Stimulated activated CD8-positive, alpha-beta memory T cell treated with anti-CD3 and anti-CD28 coated beads, Interleukin-7, amount 100 ng/mL, for 48 hours (primary cell): Measurements from ENCODE around the gene WNT11.

ENCODE experiments used
- DNase-seq, 2 donors: peaks; one replicate each; pipeline ENCODE4 v3.0.0-alpha.2; 2020; ENCODE audit warnings: low read depth in 1 of 2; ENCODE audit errors: extremely low read depth in 1 of 2

Gene WNT11

GRCh38 chr11:76177250-76177686, 29.0 kb downstream of the WNT11 start:
- DNase-seq: no peak

GRCh38 chr11:76176463-76176862, 29.8 kb downstream of the WNT11 start:
- DNase-seq: no peak

GRCh38 chr11:76175783-76176182, 30.5 kb downstream of the WNT11 start:
- DNase-seq: no peak

DNA sequence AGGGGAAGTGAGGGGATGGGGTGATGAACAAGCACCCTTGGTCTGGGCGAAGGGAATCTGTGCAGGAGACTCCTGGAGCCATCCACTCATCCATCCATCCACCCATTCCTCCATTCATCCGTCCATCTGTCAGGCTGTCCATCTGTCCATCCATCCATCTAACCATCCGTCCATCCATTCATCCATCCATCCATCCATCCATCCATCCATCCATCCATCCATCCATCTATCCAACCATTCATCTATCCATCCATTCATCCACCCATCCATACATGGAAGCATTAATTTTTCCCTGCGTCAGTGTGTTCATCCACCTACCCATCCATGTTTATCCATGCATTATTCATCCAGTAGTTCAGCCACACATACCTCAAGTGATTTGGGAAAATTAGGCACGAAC, 32.0 kb downstream of the WNT11 start:
- DNase-seq: no peak

DNA sequence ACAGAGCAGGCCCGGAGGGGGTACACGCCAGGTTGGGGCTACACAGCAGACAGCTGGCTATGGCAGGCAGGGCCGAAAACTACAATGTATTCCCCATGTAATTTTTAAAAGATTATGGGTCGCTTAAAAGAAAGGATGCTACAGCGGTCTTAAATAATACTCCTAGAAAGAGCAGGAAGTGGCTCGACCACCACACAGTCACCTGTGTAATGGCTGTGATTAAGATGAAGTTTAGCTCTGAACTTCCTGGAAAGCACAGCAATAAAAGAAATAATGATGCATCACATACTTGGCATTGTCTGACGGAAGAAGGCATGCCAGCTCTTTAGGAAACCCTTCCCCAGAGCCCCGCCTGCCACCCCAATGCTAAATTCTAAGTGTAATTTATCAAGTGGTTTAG, 32.6 kb downstream of the WNT11 start:
- no peak for DNase-seq

GRCh38 chr11:76172583-76172982, 33.7 kb downstream of the WNT11 start:
- no peak for DNase-seq

GRCh38 chr11:76170468-76170867, 35.8 kb downstream of the WNT11 start:
- no peak for DNase-seq

DNA sequence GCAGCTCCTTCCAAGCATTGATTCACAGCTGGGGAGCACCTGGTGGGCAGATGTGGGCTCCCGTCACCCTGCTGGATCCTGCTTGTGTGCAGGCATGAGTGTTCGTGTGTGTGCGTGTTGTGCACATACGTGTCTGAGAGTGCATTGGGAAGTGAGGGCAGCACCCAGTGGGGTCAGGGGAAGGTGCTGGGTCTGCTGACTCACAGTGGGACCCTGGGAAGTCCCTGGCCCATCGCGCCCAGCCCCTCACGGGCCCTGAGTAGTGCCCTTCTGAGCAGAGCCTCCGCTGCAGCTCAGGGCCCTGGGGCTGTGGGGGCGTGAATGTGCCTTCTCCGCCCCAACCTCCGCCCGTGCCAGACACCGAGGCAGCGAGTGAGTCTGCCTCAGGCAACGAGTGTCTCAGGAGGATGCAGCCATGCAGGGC, 36.8 kb downstream of the WNT11 start:
- DNase-seq: no peak

- DNase-seq: no peak
Observed at GRCh38 chr11:76167590-76167989, 38.7 kb downstream of the WNT11 start.

- peak in 1 of 2 donors; percentile 48 for DNase-seq
Observed at GRCh38 chr11:76166314-76166713, 40.0 kb downstream of the WNT11 start.

DNA sequence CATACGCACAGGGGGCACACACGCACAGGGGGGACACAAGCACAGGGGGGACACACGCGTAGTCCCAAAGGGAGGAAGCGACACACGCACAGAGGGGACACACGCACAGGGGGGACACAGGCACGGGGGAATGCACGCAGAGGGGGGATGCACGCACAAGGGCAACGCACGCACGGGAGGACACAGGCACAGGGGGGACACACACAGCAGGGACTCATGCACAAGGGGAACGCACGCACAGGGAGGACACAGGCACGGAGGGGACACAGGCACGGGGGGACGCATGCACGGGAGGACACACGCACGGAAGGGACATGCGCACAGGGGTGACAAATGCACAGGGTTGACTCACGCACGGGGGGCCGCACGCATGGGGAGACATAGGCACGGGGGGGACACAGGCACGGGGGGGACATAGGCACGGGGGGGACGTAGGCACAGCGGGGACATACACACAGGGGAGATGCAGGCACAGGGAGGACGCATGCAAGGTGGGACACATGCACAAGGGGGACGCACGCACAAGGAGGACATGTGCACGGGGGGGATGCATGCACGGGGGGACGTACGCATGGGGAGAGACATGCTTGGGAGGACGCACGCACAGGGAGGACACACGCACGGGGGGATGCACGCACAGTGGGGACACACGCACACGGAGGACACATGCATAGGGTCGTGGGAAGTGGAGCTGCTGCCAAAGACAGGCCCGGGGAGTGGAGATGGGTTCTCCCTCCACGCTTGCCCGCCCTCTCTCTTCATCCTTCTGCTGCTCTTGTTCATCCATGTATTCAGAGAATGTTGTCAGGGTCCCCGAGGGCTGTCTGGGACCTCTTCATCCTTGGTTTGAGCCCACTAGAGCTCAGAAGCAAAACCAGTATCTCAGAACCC, 41.2 kb downstream of the WNT11 start:
- no peak for DNase-seq

DNA sequence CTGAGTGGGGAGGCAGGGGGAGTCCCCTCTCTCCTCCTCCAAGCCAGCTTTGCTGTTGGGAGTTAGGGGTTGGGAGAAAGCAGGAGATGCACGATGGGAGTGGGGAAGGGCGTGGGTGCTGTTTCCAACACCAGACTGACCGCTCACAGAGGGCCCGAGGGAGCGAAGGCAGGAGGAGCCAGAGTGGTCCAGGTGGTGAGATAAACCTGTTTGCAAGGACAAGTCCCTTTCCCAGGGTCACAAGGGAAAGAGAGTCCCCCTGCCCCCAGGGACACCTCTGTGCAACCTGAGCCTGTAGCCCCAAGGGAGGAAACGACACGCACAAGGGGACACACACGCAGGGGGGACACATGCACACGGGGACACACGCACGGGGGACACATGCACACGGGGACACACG, 42.2 kb downstream of the WNT11 start:
- DNase-seq: no peak

- DNase-seq: no peak
Observed at GRCh38 chr11:76163289-76163880, 42.9 kb downstream of the WNT11 start.

DNA sequence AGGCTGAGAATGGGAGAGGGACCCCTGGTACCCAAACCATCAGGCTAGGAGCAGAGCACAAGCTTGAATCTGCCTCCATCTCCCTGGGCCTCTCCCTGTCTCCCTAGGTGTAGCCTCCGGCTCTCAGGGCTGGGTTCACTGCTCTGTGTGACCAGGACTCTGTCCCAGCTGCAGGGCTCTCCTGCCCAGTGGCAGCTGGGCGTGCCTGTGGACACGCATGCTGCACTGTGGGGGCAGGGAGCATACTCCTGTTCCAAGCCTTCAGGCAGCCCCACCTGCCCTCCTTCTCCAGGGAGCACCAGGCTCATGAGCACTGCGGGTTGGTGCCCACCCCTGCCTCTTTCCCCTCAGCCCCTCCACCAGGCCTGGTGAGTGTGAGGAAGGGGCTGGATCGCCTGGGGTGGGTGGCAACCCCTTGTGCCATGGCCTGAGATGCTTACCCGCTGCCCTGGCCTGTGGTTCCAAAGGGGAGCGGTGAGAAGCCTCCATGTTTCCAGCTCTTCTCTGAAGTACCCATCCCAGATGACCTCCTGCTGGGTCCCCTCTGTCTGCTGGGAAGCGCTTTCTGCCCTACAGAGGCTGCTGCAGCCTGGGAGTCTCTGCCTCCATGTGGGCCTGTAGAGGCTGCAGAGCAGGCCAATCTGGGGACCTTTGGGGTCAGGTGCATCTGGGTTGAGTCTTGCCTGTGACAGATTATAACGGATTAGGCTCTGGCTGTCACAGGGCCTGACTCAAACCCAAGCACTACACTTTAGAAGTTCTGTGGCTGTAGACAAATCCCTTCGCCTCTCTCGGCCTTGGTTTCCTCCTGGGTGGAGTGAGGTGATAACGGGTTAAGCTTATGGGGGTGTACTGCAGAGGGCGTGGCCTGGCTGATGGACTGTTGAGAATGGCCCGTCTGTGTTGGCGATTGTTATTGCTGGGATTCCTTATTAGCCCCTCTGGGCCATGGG, 43.7 kb downstream of the WNT11 start:
- DNase-seq: no peak

- DNase-seq: no peak
Observed at GRCh38 chr11:76161261-76161961, 44.9 kb downstream of the WNT11 start.

DNA sequence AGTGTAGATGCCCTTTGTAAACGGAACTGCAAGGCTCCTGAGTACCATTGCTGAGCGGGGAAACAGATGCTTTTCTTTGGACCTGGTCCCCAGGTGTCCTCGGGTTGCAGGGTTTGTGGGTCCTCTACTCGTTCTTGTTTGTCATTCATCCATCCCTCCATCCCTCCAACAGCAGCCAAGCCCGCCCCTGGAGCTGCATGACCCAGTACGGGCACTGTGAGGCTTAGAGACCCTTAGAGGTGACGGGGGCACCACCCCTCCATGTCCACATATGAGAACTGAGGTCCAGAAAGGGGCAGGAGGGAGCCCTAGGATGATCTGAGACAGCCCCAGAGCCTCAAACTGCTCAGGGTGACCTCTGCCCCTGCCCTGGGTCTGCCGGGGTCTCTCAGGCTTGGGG, 45.4 kb downstream of the WNT11 start:
- DNase-seq: no peak

DNA sequence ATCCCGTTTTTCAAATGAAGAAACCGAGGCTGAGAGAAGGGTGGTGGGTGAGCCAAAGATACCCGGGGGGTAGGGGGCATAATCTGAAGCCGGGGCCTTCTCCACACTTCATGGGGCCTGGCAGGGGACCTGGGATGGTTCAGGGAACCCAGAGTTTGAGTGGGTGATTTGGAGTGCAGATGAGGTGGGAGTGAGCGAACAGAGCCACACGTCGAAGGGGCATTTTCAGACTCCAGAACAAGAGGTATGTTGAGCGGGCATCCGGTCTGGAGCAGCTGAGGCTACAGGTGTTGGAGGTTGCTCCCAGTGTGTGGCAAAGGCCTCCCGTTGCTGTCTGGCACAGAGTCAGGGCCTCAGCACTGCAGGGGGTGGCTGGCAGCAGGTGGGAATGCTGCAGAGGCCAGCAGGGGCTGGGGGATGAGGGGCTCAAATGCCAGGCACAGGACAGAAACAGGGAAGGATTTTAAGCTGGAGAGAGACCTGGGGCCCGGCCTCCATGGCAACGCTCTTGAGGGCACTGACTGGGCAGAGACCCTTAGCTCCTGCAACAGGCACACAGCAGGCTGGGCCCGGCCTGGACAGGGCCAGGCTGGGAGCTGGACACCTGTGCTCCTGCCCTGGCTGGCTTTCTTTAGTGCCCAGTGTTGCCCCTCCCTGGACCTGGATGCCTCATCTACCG, 46.2 kb downstream of the WNT11 start:
- DNase-seq: no peak

DNA sequence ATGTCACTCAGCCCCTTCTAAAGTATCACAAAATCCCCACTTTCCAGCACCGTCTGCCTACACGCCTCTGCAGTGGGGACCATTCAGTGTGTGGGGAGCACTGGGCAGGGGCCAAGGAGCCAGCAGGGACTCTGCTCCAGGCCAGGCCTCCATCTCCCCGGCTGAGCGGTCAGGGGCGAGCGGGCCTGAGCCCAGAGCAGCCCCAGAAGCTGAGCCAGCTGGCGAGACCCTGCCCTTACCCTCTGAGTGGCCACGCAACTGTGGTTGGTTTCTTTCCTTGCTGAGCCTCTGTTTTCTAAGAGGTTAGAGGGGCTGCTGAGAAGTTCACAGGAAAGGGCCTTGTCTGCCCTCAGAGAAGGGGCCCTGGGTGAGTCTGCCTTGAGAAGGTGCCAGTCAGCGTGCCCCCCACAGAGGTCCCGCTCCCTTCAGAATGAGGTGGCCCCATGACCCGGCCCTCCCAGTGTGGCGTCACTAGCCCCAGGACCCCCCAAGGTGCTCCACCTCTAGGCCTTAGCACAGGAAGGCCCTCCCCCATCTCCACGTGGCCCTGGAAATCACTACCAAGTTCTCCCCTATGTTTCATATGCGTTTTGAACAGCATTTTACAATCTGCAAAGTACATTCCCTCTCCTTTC, 46.9 kb downstream of the WNT11 start:
- no peak for DNase-seq
